ENCODE data around the gene HNF4A.
A peak's percentile ranks its signal among the peaks of the same experiment; 100 is the strongest.

Gene HNF4A

DNA sequence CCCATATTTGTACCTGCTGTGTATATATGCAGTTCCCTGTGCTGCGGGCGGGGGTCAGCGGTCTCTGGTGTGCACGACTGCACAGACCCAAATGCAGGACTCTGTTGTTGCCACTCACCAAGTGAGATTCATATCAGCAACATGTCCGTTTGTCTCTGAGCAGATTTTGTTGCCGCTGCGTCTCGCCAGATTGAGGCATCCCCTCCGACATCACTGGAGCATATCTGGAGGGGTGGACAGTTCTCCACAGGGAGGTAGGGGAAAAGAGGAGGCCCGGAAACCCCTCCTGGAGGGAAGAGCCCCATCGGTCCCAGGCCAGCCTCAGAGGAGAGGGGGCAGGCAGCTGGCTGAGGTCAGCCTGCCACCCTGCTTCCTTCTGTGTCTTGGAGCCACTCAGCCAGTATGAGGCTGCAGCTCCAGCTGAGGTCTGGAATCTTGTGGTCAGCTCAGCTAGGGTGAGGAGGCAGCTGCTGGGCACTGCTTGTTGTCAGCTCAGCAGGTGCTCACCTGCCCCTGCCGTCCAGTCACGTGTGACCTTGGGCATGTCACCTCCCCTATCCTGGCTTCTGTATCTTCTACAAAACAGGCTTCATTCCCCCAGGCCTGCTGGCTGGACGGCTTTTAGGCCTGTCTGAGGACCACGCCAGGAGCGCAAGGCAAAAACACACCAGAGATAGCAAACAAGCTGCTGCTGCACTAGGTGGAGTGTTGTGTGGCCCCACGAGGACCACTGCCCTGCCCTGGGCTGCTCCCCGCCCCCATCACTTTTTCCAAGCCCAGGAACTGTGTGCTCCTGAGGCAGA, 47.1 kb downstream of the HNF4A start:
- Histone ChIP-seq H3K36me3 (ENCODE audit: control insufficient read depth in 2 of 2, insufficient read depth in 1 of 2, low read length in 2 of 2) (no peaks in the 10 kb centered on the region), H3K9me3 (ENCODE audit: control insufficient read depth, insufficient read depth, low read depth, low read length) (no peaks in the 10 kb centered on the region), H3K4me3 (ENCODE audit: low read depth, low read length) (no peak overlapping the region), H3K4me1 (ENCODE audit: control insufficient read depth, insufficient read depth, low read length) (no peaks in the 10 kb centered on the region), H3K27ac (ENCODE audit: extremely low read depth, low read depth, low read length) (no peak overlapping the region)
- TF ChIP-seq ZNF221 (tag by site-specific recombination; IDR thresholded peaks at IDR 0.05; ENCODE audit: borderline replicate concordance) (no peak), ZIC2 (tag by site-specific recombination; IDR thresholded peaks at IDR 0.05) (peak; percentile 74)
- ChIA-PET POLR2A (no interaction called here), CTCF (interaction anchor here (0.6 kb wide), 1 partner anchor 950 kb away, joined by 3 read pairs; no protein-coding TSS in a partner anchor)

DNA sequence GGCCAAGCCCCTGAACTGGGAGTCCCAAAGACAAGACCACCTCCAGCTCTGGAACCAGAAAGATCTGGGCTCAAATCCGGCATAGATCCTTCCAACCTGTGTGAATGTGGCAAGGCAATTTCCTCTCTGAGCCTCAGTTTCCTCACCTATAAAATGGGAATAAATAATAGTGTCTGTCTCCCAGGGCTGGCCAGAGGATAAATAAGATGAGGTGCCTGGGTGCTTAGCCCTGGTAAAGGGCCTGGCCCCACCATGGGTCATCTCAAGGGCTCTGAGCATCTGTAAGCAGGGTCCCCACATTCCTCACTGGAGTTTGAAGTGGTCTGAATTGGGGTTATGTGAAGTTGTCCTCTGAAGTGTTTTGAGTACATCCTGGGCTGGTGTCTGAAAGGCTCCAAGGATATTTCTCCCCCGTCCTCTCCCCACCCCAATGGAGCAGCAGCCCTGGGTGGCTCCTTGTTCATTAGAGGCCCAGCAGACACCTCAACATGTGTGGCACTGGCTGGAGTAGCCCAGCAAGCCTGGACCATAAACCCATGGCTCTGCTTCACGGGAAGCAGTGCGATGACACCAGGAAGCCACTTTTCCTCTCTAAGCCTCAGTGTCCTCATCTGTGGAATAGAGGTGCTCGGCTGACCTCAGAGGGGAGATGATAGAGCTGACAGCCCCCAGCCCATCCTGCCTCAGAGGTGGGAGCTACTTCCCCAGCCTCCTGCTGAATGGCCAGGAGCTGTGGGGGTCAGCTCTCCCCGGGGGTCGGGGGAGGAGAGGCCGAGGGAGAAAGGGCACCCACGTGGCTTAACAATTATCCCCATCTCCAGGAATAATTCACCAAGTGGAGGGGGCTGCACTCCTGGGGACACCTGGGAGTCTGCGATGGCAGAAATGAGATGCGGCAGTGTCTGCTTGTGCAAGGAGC, 48.0 kb downstream of the HNF4A start:
- H3K36me3 ChIP-seq (ENCODE audit: control insufficient read depth in 2 of 2, insufficient read depth in 1 of 2, low read length in 2 of 2), result no peaks in the 10 kb centered on the region
- H3K9me3 ChIP-seq (ENCODE audit: control insufficient read depth, insufficient read depth, low read depth, low read length), result no peaks in the 10 kb centered on the region
- H3K27ac ChIP-seq (ENCODE audit: extremely low read depth, low read depth, low read length), result no peak overlapping the region
- POLR2A ChIA-PET, result no interaction called here
- TF ChIP-seq ZNF341 (tag by site-specific recombination; IDR thresholded peaks at IDR 0.05; ENCODE audit: low read depth) (no peak), ZIC2 (tag by site-specific recombination; IDR thresholded peaks at IDR 0.05) (0 out of 2 replicates have a peak, but pooled peaks have one; percentile 19)
- CTCF ChIA-PET, result interaction anchor here (0.6 kb wide), 1 partner anchor 949 kb away, joined by 3 read pairs; no protein-coding TSS in a partner anchor
- H3K4me3 ChIP-seq (ENCODE audit: low read depth, low read length), result no peak overlapping the region
- no peaks in the 10 kb centered on the region for H3K4me1 ChIP-seq (ENCODE audit: control insufficient read depth, insufficient read depth, low read length)

DNA sequence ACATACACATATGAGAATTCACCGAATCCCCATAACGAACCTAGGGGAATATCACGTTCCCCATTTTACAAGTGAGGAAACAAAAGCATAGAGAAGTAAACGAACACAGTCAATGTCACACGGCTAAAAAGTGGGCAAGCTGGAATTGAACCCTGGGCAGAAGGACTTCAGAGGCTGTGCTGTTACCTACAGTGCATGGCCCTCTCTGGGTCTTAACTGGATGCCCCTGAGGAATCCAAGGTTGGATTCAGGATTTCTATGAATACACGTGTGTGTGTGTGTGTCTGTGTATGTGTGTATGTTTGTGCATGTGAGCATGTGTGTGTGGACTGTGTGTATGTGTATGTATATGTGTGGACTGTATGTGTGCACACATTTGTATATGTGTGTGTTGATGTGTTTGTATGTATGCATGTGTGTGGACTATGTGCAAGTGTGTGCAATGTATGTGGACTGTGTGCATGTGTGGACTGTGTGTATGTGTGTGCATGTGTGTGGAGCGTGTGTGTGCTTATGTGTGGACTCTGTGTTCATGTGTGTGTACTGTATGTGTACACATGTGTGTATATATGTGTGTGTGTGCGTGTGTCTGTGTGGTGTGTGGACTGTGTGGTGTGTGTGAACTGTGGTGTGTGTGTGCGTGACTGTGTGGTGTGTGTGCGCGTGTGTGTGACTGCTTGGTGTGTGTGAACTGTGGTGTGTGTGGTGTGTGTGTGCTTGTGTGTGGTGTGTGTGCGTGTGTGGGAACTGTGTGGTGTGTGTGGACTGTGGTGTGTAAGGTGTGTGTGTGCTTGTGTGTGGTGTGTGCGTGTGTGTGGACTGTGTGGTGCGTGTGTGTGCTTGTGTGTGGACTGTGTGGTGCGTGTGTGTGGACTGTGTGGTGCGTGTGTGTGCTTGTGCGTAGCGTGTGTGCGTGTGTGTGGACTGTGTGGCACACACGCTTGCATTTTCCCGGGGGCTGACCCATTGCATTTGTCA, 49.0 kb downstream of the HNF4A start:
- H3K4me1 ChIP-seq (ENCODE audit: control insufficient read depth, insufficient read depth, low read length), result no peaks in the 10 kb centered on the region
- no peaks in the 10 kb centered on the region for H3K9me3 ChIP-seq (ENCODE audit: control insufficient read depth, insufficient read depth, low read depth, low read length)
- H3K27ac ChIP-seq (ENCODE audit: extremely low read depth, low read depth, low read length), result no peak overlapping the region
- no peak overlapping the region for H3K4me3 ChIP-seq (ENCODE audit: low read depth, low read length)
- no peaks in the 10 kb centered on the region for H3K36me3 ChIP-seq (ENCODE audit: control insufficient read depth in 2 of 2, insufficient read depth in 1 of 2, low read length in 2 of 2)
- TF ChIP-seq, protein P1, sequence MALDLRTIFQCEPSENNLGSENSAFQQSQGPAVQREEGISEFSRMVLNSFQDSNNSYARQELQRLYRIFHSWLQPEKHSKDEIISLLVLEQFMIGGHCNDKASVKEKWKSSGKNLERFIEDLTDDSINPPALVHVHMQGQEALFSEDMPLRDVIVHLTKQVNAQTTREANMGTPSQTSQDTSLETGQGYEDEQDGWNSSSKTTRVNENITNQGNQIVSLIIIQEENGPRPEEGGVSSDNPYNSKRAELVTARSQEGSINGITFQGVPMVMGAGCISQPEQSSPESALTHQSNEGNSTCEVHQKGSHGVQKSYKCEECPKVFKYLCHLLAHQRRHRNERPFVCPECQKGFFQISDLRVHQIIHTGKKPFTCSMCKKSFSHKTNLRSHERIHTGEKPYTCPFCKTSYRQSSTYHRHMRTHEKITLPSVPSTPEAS (tag by site-specific recombination; IDR thresholded peaks at IDR 0.05), result peak; percentile 61
- TF ChIP-seq ZNF521 (tag by site-specific recombination; IDR thresholded peaks at IDR 0.05), result no peak
- POLR2A ChIA-PET, result no interaction called here
- CTCF ChIA-PET, result interaction anchor here (0.5 to 1.0 kb wide), 2 partner anchors 15 to 277 kb away, joined by 3 to 4 read pairs; no protein-coding TSS in a partner anchor

DNA sequence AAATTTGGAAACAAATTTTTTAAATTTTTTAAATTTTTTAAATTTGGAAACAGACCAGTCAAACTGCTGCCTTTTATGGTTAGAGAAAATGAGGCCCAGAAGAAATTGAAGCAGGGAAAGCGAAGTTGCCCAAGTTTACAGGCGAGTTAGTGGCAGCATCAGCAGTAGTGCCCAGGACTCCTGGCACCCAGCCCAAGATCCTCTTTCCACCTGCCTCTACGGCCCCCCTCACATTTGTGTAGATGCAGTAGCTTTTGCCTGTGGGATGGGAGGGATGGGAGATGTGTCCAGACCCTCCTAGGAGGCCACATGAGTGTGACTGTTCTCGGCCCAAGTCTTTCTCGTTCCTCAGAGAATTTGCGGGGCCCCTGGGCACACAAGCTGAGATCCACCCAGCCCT, 49.8 kb downstream of the HNF4A start:
- Histone ChIP-seq H3K4me1 (ENCODE audit: control insufficient read depth, insufficient read depth, low read length) (no peaks in the 10 kb centered on the region), H3K27ac (ENCODE audit: extremely low read depth, low read depth, low read length) (no peak overlapping the region), H3K4me3 (ENCODE audit: low read depth, low read length) (no peak overlapping the region), H3K36me3 (ENCODE audit: control insufficient read depth in 2 of 2, insufficient read depth in 1 of 2, low read length in 2 of 2) (no peaks in the 10 kb centered on the region), H3K9me3 (ENCODE audit: control insufficient read depth, insufficient read depth, low read depth, low read length) (no peaks in the 10 kb centered on the region)
- TF ChIP-seq, protein P2, sequence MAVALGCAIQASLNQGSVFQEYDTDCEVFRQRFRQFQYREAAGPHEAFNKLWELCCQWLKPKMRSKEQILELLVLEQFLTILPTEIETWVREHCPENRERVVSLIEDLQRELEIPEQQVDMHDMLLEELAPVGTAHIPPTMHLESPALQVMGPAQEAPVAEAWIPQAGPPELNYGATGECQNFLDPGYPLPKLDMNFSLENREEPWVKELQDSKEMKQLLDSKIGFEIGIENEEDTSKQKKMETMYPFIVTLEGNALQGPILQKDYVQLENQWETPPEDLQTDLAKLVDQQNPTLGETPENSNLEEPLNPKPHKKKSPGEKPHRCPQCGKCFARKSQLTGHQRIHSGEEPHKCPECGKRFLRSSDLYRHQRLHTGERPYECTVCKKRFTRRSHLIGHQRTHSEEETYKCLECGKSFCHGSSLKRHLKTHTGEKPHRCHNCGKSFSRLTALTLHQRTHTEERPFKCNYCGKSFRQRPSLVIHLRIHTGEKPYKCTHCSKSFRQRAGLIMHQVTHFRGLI (tag by site-specific recombination; IDR thresholded peaks at IDR 0.05), result no peak
- TF ChIP-seq ZBTB48 (tag by site-specific recombination; IDR thresholded peaks at IDR 0.05), result 0 out of 2 replicates have a peak, but pooled peaks have one; percentile 26
- ChIA-PET POLR2A (no interaction called here), CTCF (interaction anchor here (0.5 to 1.1 kb wide), 3 partner anchors 16 to 277 kb away, joined by 3 to 4 read pairs (median 3); no protein-coding TSS in a partner anchor)
